PC-9 (cell line): ENCODE results near the gene SKA1.

ENCODE experiments used
- EZH2 ChIP-seq: fragments of 200-600 bp; sonication (generic); IDR thresholded peaks from 2 replicates; pipeline ENCODE4 v1.8.0; 2017; ENCODE audit warnings: antibody characterized with exemption, low read depth
- TF ChIP-seq, protein P1 (sequence below): fragments of 200-600 bp; sonication (generic); conservative IDR thresholded peaks from 2 replicates; pipeline ENCODE4 v1.6.1; 2017; ENCODE audit warnings: mixed run types, antibody characterized with exemption, mild to moderate bottlenecking, moderate library complexity

DNA sequence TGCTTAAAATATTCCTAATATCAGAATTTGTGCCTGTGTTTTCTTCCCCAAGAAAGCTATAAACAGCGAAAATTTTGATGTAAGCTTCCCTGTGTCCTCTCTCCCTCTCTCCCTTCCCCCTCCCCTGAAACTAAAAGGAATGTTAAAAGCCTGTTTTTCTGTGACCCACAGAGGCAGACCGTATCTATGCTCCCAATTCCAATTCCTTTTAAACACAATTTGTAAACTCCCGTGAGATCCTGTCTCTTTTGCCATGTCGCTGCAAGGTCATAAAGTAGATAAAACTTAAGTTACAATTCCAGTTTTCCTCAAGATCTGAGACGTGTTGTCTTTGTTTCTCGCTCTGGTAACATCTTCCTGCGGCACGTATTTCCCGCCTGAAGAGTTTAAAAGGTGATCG is 23.3 kb downstream of the SKA1 start:
- TF ChIP-seq, protein P1, sequence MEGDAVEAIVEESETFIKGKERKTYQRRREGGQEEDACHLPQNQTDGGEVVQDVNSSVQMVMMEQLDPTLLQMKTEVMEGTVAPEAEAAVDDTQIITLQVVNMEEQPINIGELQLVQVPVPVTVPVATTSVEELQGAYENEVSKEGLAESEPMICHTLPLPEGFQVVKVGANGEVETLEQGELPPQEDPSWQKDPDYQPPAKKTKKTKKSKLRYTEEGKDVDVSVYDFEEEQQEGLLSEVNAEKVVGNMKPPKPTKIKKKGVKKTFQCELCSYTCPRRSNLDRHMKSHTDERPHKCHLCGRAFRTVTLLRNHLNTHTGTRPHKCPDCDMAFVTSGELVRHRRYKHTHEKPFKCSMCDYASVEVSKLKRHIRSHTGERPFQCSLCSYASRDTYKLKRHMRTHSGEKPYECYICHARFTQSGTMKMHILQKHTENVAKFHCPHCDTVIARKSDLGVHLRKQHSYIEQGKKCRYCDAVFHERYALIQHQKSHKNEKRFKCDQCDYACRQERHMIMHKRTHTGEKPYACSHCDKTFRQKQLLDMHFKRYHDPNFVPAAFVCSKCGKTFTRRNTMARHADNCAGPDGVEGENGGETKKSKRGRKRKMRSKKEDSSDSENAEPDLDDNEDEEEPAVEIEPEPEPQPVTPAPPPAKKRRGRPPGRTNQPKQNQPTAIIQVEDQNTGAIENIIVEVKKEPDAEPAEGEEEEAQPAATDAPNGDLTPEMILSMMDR, result no peak
- no peak for TF ChIP-seq EZH2
